Measurements from ENCODE around the gene STK38.

DNA sequence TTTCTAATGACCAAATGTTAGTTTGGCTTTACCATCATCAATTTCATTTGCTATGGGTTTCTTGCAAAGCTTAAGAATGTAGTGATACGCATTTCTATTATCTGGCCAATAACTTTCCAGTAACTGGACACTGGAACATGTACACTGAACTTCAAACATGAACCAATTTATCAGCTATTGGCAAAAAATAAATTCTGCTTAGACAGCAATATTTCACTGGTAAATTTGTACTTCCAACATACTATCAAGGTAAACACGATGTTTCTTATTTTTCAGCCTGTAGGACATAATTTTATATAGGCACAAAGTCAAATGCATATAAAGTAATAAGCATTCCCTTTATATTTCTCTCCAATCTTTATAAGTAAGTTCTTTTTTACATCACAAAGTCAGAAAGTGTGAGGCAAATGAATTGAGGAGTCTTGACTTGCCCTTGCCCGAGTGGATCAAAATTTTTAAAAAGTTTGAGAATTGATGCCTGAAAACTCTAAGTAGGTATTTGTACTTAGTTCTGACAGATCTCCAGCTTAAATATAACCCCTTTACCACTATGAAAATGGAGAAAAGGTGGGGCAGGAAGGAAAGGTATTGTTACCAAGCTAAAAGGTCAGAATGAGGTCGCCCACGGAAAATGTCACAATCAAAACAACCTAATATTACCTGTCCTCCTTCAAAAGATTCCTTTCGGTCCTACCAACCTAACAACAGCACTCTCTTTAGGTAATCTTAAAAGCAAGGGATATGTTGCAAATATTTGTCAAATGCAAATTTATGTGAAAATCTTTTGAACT, 41.3 kb downstream of the STK38 start:
- TF ChIP-seq, protein P1, sequence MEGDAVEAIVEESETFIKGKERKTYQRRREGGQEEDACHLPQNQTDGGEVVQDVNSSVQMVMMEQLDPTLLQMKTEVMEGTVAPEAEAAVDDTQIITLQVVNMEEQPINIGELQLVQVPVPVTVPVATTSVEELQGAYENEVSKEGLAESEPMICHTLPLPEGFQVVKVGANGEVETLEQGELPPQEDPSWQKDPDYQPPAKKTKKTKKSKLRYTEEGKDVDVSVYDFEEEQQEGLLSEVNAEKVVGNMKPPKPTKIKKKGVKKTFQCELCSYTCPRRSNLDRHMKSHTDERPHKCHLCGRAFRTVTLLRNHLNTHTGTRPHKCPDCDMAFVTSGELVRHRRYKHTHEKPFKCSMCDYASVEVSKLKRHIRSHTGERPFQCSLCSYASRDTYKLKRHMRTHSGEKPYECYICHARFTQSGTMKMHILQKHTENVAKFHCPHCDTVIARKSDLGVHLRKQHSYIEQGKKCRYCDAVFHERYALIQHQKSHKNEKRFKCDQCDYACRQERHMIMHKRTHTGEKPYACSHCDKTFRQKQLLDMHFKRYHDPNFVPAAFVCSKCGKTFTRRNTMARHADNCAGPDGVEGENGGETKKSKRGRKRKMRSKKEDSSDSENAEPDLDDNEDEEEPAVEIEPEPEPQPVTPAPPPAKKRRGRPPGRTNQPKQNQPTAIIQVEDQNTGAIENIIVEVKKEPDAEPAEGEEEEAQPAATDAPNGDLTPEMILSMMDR (conservative IDR thresholded peaks at IDR 0.05 in 1 of 2, IDR thresholded peaks at IDR 0.05 in 1 of 2; ENCODE audit: low read depth in 1 of 2, low read length in 2 of 2): no peak
- no peak for TF ChIP-seq EZH2 (IDR thresholded peaks at IDR 0.05; ENCODE audit: low read length, missing control alignments)
